ENCODE data around the gene ZC3H10. TPM values are rescaled to one million over a fixed set of nuclear protein-coding genes. Genes with fewer than 3 reads are reported as not detected.

The ZC3H10 gene
- polyA plus RNA-seq, 2 donors, result 1.4 to 2.2 TPM

- no peak overlapping the region for H3K4me3 ChIP-seq (ENCODE audit: low read depth in 1 of 2, low read length in 2 of 2)
- no peak overlapping the region for H3K27ac ChIP-seq (ENCODE audit: low read depth in 2 of 2, low read length in 1 of 2)
- no peaks in the 10 kb centered on the region for H3K9me3 ChIP-seq (ENCODE audit: control insufficient read depth in 2 of 2, insufficient read depth in 1 of 2, low read depth in 1 of 2, low read length in 1 of 2)
- no peaks in the 10 kb centered on the region for H3K27me3 ChIP-seq (ENCODE audit: control insufficient read depth in 1 of 2, insufficient read depth in 2 of 2, low read length in 2 of 2)
- H3K36me3 ChIP-seq (ENCODE audit: control insufficient read depth in 2 of 2, insufficient read depth in 2 of 2, low read length in 1 of 2), result peaks cover 0 to 9% of the 10 kb centered on the region in 2 donors
- no peaks in the 10 kb centered on the region for H3K4me1 ChIP-seq (ENCODE audit: control insufficient read depth in 2 of 2, insufficient read depth in 2 of 2, low read length in 1 of 2)
- 89% methylated on average over 11 of the region's 11 CpGs for WGBS, 2 donors
These were observed 3.3 kb downstream of the ZC3H10 start for GRCh38 chr12:56121204-56121870.

GRCh38 chr12:56122637-56123036 lies 4.6 kb downstream of the ZC3H10 start:
- Histone ChIP-seq H3K4me3 (ENCODE audit: low read depth in 1 of 2, low read length in 2 of 2) (no peak overlapping the region), H3K27me3 (ENCODE audit: control insufficient read depth in 1 of 2, insufficient read depth in 2 of 2, low read length in 2 of 2) (no peaks in the 10 kb centered on the region), H3K9me3 (ENCODE audit: control insufficient read depth in 2 of 2, insufficient read depth in 1 of 2, low read depth in 1 of 2, low read length in 1 of 2) (no peaks in the 10 kb centered on the region), H3K4me1 (ENCODE audit: control insufficient read depth in 2 of 2, insufficient read depth in 2 of 2, low read length in 1 of 2) (no peaks in the 10 kb centered on the region), H3K36me3 (ENCODE audit: control insufficient read depth in 2 of 2, insufficient read depth in 2 of 2, low read length in 1 of 2) (peaks cover 0 to 9% of the 10 kb centered on the region in 2 donors), H3K27ac (ENCODE audit: low read depth in 2 of 2, low read length in 1 of 2) (peak overlapping the region in 1 of 2 donors; percentile 15)
- WGBS, 2 donors, result 84 to 88% methylated on average over 2 of the region's 2 CpGs

- Histone ChIP-seq H3K4me3 (ENCODE audit: low read depth in 1 of 2, low read length in 2 of 2) (no peak overlapping the region), H3K4me1 (ENCODE audit: control insufficient read depth in 2 of 2, insufficient read depth in 2 of 2, low read length in 1 of 2) (no peaks in the 10 kb centered on the region), H3K36me3 (ENCODE audit: control insufficient read depth in 2 of 2, insufficient read depth in 2 of 2, low read length in 1 of 2) (peaks cover 0 to 9% of the 10 kb centered on the region in 2 donors), H3K27ac (ENCODE audit: low read depth in 2 of 2, low read length in 1 of 2) (no peak overlapping the region), H3K9me3 (ENCODE audit: control insufficient read depth in 2 of 2, insufficient read depth in 1 of 2, low read depth in 1 of 2, low read length in 1 of 2) (no peaks in the 10 kb centered on the region), H3K27me3 (ENCODE audit: control insufficient read depth in 1 of 2, insufficient read depth in 2 of 2, low read length in 2 of 2) (no peaks in the 10 kb centered on the region)
- WGBS, 2 donors, result 87 to 89% methylated on average over 4 of the region's 4 CpGs
These were observed 6.1 kb downstream of the ZC3H10 start for GRCh38 chr12:56124133-56124532.

DNA sequence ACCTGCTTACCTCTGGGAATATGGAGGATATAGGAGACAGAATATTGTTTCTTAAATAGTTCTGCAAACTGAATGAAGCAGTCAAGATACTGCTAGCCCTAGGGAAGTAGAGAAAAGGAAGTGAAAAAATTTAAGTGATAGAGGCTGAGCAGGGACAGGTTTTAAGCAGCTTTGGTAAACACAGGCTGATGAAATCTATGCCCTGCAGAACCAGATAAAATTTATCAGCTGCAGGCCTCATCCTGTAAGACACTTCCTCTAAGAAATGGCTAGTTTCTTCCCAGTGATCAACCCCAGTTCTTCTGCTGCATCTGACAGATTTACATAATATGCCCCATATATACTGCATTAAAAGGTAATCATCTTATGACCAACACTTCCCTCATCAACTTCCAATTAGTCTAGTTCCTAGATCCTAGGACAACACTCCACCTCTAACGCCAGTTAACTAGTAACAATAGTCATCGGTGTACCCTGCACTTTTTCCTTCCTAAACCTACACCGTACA lies 8.7 kb downstream of the ZC3H10 start:
- Histone ChIP-seq H3K9me3 (ENCODE audit: control insufficient read depth in 2 of 2, insufficient read depth in 1 of 2, low read depth in 1 of 2, low read length in 1 of 2) (no peaks in the 10 kb centered on the region), H3K36me3 (ENCODE audit: control insufficient read depth in 2 of 2, insufficient read depth in 2 of 2, low read length in 1 of 2) (peaks cover 9 to 15% of the 10 kb centered on the region in 2 donors), H3K4me1 (ENCODE audit: control insufficient read depth in 2 of 2, insufficient read depth in 2 of 2, low read length in 1 of 2) (peaks cover 0 to 4% of the 10 kb centered on the region in 2 donors), H3K27me3 (ENCODE audit: control insufficient read depth in 1 of 2, insufficient read depth in 2 of 2, low read length in 2 of 2) (no peaks in the 10 kb centered on the region), H3K27ac (ENCODE audit: low read depth in 2 of 2, low read length in 1 of 2) (peak overlapping the region; percentile 67 to 86), H3K4me3 (ENCODE audit: low read depth in 1 of 2, low read length in 2 of 2) (peak overlapping the region in 1 of 2 donors; percentile 49)
- WGBS, 2 donors, result 48 to 60% methylated on average over 3 of the region's 3 CpGs

GRCh38 chr12:56127485-56127887 lies 9.4 kb downstream of the ZC3H10 start:
- Histone ChIP-seq H3K4me3 (ENCODE audit: low read depth in 1 of 2, low read length in 2 of 2) (peak overlapping the region; percentile 6 to 49), H3K27ac (ENCODE audit: low read depth in 2 of 2, low read length in 1 of 2) (peak overlapping the region; percentile 83 to 86), H3K27me3 (ENCODE audit: control insufficient read depth in 1 of 2, insufficient read depth in 2 of 2, low read length in 2 of 2) (no peaks in the 10 kb centered on the region), H3K9me3 (ENCODE audit: control insufficient read depth in 2 of 2, insufficient read depth in 1 of 2, low read depth in 1 of 2, low read length in 1 of 2) (no peaks in the 10 kb centered on the region), H3K4me1 (ENCODE audit: control insufficient read depth in 2 of 2, insufficient read depth in 2 of 2, low read length in 1 of 2) (peaks cover 0 to 4% of the 10 kb centered on the region in 2 donors), H3K36me3 (ENCODE audit: control insufficient read depth in 2 of 2, insufficient read depth in 2 of 2, low read length in 1 of 2) (peaks cover 13 to 20% of the 10 kb centered on the region in 2 donors)
- WGBS, 2 donors, result 0% methylated on average over 8 of the region's 8 CpGs

- Histone ChIP-seq H3K9me3 (ENCODE audit: control insufficient read depth in 2 of 2, insufficient read depth in 1 of 2, low read depth in 1 of 2, low read length in 1 of 2) (no peaks in the 10 kb centered on the region), H3K27me3 (ENCODE audit: control insufficient read depth in 1 of 2, insufficient read depth in 2 of 2, low read length in 2 of 2) (no peaks in the 10 kb centered on the region), H3K4me1 (ENCODE audit: control insufficient read depth in 2 of 2, insufficient read depth in 2 of 2, low read length in 1 of 2) (peaks cover 0 to 4% of the 10 kb centered on the region in 2 donors), H3K27ac (ENCODE audit: low read depth in 2 of 2, low read length in 1 of 2) (peak within 1 kb of the TSS; percentile 94 to 98), H3K36me3 (ENCODE audit: control insufficient read depth in 2 of 2, insufficient read depth in 2 of 2, low read length in 1 of 2) (peaks cover 14 to 23% of the 10 kb centered on the region in 2 donors), H3K4me3 (ENCODE audit: low read depth in 1 of 2, low read length in 2 of 2) (peak within 1 kb of the TSS; percentile 83)
- WGBS, 2 donors, result 0 to 1% methylated on average over 49 of the region's 49 CpGs
These were observed 10.0 kb downstream of the ZC3H10 start, which contains the start of gene ESYT1 for GRCh38 chr12:56127888-56128669. Gene ESYT1, plus strand, starts transcription at chr12:56128267. Its CDS starts 53 bp downstream, at chr12:56128320.

DNA sequence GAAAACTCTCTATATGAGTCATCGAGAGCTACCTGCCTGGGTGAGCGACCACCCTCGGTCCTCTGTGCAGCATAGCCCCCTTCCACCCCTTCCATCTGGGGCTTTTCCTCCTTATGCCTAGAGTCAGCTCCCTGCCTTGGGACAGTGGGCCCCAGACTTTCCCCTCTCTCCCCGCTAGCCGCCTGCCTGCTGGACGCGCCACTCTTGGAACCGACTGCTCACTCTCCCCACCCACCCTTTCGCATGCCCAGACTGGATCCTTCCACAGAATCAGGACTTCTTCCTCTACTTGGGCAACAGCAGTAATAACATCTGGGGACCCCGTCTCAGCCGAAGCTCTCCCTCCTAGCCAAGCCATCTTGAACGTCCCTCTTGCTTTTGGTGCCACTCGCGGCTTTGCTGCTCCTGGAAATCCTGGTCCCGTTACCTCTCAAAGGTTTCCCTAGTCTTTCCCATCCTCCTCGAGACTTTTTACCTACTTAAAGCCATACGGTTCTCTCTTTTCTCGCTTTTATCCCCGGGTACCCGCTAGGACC lies 10.7 kb downstream of the ZC3H10 start:
- Histone ChIP-seq H3K4me3 (ENCODE audit: low read depth in 1 of 2, low read length in 2 of 2) (peak overlapping the region; percentile 83), H3K36me3 (ENCODE audit: control insufficient read depth in 2 of 2, insufficient read depth in 2 of 2, low read length in 1 of 2) (peaks cover 20 to 30% of the 10 kb centered on the region in 2 donors), H3K4me1 (ENCODE audit: control insufficient read depth in 2 of 2, insufficient read depth in 2 of 2, low read length in 1 of 2) (peaks cover 0 to 4% of the 10 kb centered on the region in 2 donors), H3K27me3 (ENCODE audit: control insufficient read depth in 1 of 2, insufficient read depth in 2 of 2, low read length in 2 of 2) (no peaks in the 10 kb centered on the region), H3K27ac (ENCODE audit: low read depth in 2 of 2, low read length in 1 of 2) (peak overlapping the region; percentile 94 to 98), H3K9me3 (ENCODE audit: control insufficient read depth in 2 of 2, insufficient read depth in 1 of 2, low read depth in 1 of 2, low read length in 1 of 2) (no peaks in the 10 kb centered on the region)
- 0% methylated on average over 19 to 20 of the region's 20 CpGs for WGBS, 2 donors

GRCh38 chr12:56129206-56129941 lies 11.3 kb downstream of the ZC3H10 start:
- WGBS, 2 donors, result 1 to 3% methylated on average over 29 of the region's 29 CpGs
- H3K36me3 ChIP-seq (ENCODE audit: control insufficient read depth in 2 of 2, insufficient read depth in 2 of 2, low read length in 1 of 2), result peaks cover 24 to 34% of the 10 kb centered on the region in 2 donors
- H3K4me3 ChIP-seq (ENCODE audit: low read depth in 1 of 2, low read length in 2 of 2), result peak overlapping the region; percentile 83
- H3K27me3 ChIP-seq (ENCODE audit: control insufficient read depth in 1 of 2, insufficient read depth in 2 of 2, low read length in 2 of 2), result no peaks in the 10 kb centered on the region
- H3K27ac ChIP-seq (ENCODE audit: low read depth in 2 of 2, low read length in 1 of 2), result peak overlapping the region; percentile 94 to 98
- H3K9me3 ChIP-seq (ENCODE audit: control insufficient read depth in 2 of 2, insufficient read depth in 1 of 2, low read depth in 1 of 2, low read length in 1 of 2), result no peaks in the 10 kb centered on the region
- H3K4me1 ChIP-seq (ENCODE audit: control insufficient read depth in 2 of 2, insufficient read depth in 2 of 2, low read length in 1 of 2), result peaks cover 0 to 4% of the 10 kb centered on the region in 2 donors

Measured in esophagus (tissue), 2 donors.